GM23338 (cell line): ENCODE results near the gene ZNF148. TPM values are rescaled to one million over a fixed set of nuclear protein-coding genes. Genes with fewer than 3 reads are reported as not detected.

ENCODE experiments used
- ATAC-seq: fragments of 200-7000 bp; cut with Tn5 transposase; 3 replicates; pipeline ENCODE4 v1.9.1; 2020
- DNase-seq: peaks from one replicate; pipeline ENCODE4 v3.0.0-alpha.2; 2015; ENCODE audit warnings: low spot score
- H2AFZ ChIP-seq: fragments of 200-600 bp; sonication (generic); 2 replicates; pipeline ENCODE4 v1.8.0; 2016; ENCODE audit warnings: antibody characterized with exemption, mild to moderate bottlenecking, moderate library complexity
- H3F3A ChIP-seq: fragments of 200-600 bp; sonication (generic); replicated peaks from 2 replicates; pipeline ENCODE4 v1.8.0; 2017; ENCODE audit warnings: antibody characterized with exemption, mixed run types, low read depth
- H3K27ac ChIP-seq: fragments of 200-600 bp; sonication (generic); 2 replicates; pipeline ENCODE4 v1.6.1; 2016; ENCODE audit warnings: low read depth
- H3K27me3 ChIP-seq: fragments of 200-600 bp; sonication (generic); 2 replicates; pipeline ENCODE4 v1.8.0; 2016; ENCODE audit warnings: mild to moderate bottlenecking, mixed run types, moderate library complexity; ENCODE audit not compliant: insufficient read depth
- H3K36me3 ChIP-seq: fragments of 200-600 bp; sonication (generic); 2 replicates; pipeline ENCODE4 v1.8.0; 2016; ENCODE audit warnings: mild to moderate bottlenecking; ENCODE audit not compliant: insufficient read depth
- H3K4me1 ChIP-seq: fragments of 200-600 bp; sonication (generic); 2 replicates; pipeline ENCODE4 v1.8.0; 2016; ENCODE audit warnings: mild to moderate bottlenecking, moderate library complexity; ENCODE audit not compliant: insufficient read depth
- H3K4me2 ChIP-seq: fragments of 200-600 bp; sonication (generic); 2 replicates; pipeline ENCODE4 v1.7.1; 2017; ENCODE audit warnings: mixed run types
- H3K4me3 ChIP-seq: fragments of 200-600 bp; sonication (generic); 2 replicates; pipeline ENCODE4 v1.6.1; 2016; ENCODE audit warnings: mixed run types
- H3K79me2 ChIP-seq: fragments of 200-600 bp; sonication (generic); replicated peaks from 2 replicates; pipeline ENCODE4 v1.8.0; 2017; ENCODE audit warnings: mild to moderate bottlenecking; ENCODE audit not compliant: insufficient read depth
- H3K9me2 ChIP-seq: fragments of 200-600 bp; sonication (generic); 2 replicates; pipeline ENCODE4 v1.8.0; 2017; ENCODE audit not compliant: insufficient read depth
- H4K20me1 ChIP-seq: fragments of 200-600 bp; sonication (generic); replicated peaks from 2 replicates; pipeline ENCODE4 v1.8.0; 2017; ENCODE audit warnings: mild to moderate bottlenecking; ENCODE audit not compliant: insufficient read depth
- H3K27ac Mint-ChIP-seq: 2 replicates; pipeline ENCODE4 v1.8.0; 2020; ENCODE audit warnings: inconsistent platforms, mild to moderate bottlenecking, moderate library complexity, mixed read lengths
- H3K27me3 Mint-ChIP-seq: 3 replicates; pipeline ENCODE4 v1.8.0; 2022; ENCODE audit warnings: low read depth, mild to moderate bottlenecking, moderate library complexity, mixed read lengths, inconsistent platforms; ENCODE audit not compliant: insufficient read depth, poor library complexity
- H3K36me3 Mint-ChIP-seq: 3 replicates; pipeline ENCODE4 v1.8.0; 2021; ENCODE audit warnings: low read depth, mild to moderate bottlenecking, inconsistent platforms, moderate library complexity, mixed read lengths
- H3K4me1 Mint-ChIP-seq: 3 replicates; pipeline ENCODE4 v1.8.0; 2020; ENCODE audit warnings: mild to moderate bottlenecking, inconsistent platforms, mixed read lengths
- H3K4me3 Mint-ChIP-seq: 3 replicates; pipeline ENCODE4 v1.8.0; 2021; ENCODE audit warnings: moderate library complexity, mild to moderate bottlenecking, inconsistent platforms, mixed read lengths
- H3K9me3 Mint-ChIP-seq: 3 replicates; pipeline ENCODE4 v1.8.0; 2020; ENCODE audit warnings: moderate library complexity, mild to moderate bottlenecking, inconsistent platforms, mixed read lengths
- CREB1 ChIP-seq: fragments of 250-450 bp; sonication (Bioruptor Pico); IDR thresholded peaks from 2 replicates; pipeline ENCODE4 v1.5.0; 2020; ENCODE audit warnings: low read depth, mild to moderate bottlenecking, moderate library complexity
- EZH2 ChIP-seq: fragments of 200-600 bp; sonication (generic); IDR thresholded peaks from one replicate; pipeline ENCODE4 v1.8.0; 2017; ENCODE audit warnings: antibody characterized with exemption, mild to moderate bottlenecking, low read depth; ENCODE audit not compliant: unreplicated experiment
- EZH2phosphoT487 ChIP-seq: fragments of 200-600 bp; sonication (generic); IDR thresholded peaks from one replicate; pipeline ENCODE4 v1.8.1; 2018; ENCODE audit warnings: antibody characterized with exemption; ENCODE audit not compliant: unreplicated experiment
- JUNB ChIP-seq: IDR thresholded peaks from one replicate; pipeline ENCODE4 v1.6.1; 2016; ENCODE audit warnings: antibody characterized with exemption; ENCODE audit not compliant: unreplicated experiment
- NANOG ChIP-seq: IDR thresholded peaks from 2 replicates; pipeline ENCODE4 v1.6.1; 2016; ENCODE audit warnings: antibody characterized with exemption, borderline replicate concordance
- POLR2AphosphoS5 ChIP-seq: IDR thresholded peaks from 2 replicates; pipeline ENCODE4 v1.6.1; 2016; ENCODE audit warnings: antibody characterized with exemption, low read depth
- STAT1 ChIP-seq: IDR thresholded peaks from one replicate; pipeline ENCODE4 v1.6.1; 2016; ENCODE audit warnings: antibody characterized with exemption; ENCODE audit not compliant: unreplicated experiment
- ZNF114 ChIP-seq: fragments of 250-450 bp; sonication (Bioruptor Pico); IDR thresholded peaks from 2 replicates; pipeline ENCODE4 v1.5.0; 2020; ENCODE audit warnings: mild to moderate bottlenecking, moderate library complexity
- ZNF331 ChIP-seq: fragments of 250-450 bp; sonication (Bioruptor Pico); IDR thresholded peaks from 2 replicates; pipeline ENCODE4 v1.5.0; 2020; ENCODE audit warnings: low read depth, mild to moderate bottlenecking, moderate library complexity
- polyA plus RNA-seq: library from polyadenylated mRNA; unstranded; fragments of >200 nt; fragmentation: Nextera tagmentation; extraction: Ambion mirVana; gene quantifications from 2 replicates; pipeline ENCODE4 v1.2.1, GENCODE V29; 2016
- total RNA-seq: library from RNA; depleted of rRNA; stranded (reverse); fragments of >200 nt; shearing (Covaris generic); gene quantifications from 2 replicates; pipeline ENCODE4 v1.2.3, GENCODE V29; 2014
- TF ChIP-seq, protein P1 (sequence below), 2 experiments: fragments of 200-600 bp in 1 of 2; sonication (generic) in 1 of 2; conservative IDR thresholded peaks; 2 replicates each; pipeline versions ENCODE4 v1.5.1 to v1.6.1; 2016 to 2017; ENCODE audit warnings: antibody characterized with exemption in 2 of 2, low read depth in 2 of 2, mild to moderate bottlenecking in 2 of 2, moderate library complexity in 1 of 2
- TF ChIP-seq, protein P2 (sequence below): fragments of 250-450 bp; sonication (Bioruptor Pico); IDR thresholded peaks from 2 replicates; pipeline ENCODE4 v1.5.0; 2020; ENCODE audit warnings: mild to moderate bottlenecking, moderate library complexity
- TF ChIP-seq, protein P3 (sequence below): IDR thresholded peaks from one replicate; pipeline ENCODE4 v1.6.1; 2018; ENCODE audit warnings: antibody characterized with exemption; ENCODE audit not compliant: unreplicated experiment
- TF ChIP-seq, protein P4 (sequence below): IDR thresholded peaks from 2 replicates; pipeline ENCODE4 v1.6.1; 2016; ENCODE audit warnings: antibody characterized with exemption

The ZNF148 gene
- total and polyA plus RNA-seq, 2 experiments from 2014 or later, result 13.9 to 16.9 TPM

DNA sequence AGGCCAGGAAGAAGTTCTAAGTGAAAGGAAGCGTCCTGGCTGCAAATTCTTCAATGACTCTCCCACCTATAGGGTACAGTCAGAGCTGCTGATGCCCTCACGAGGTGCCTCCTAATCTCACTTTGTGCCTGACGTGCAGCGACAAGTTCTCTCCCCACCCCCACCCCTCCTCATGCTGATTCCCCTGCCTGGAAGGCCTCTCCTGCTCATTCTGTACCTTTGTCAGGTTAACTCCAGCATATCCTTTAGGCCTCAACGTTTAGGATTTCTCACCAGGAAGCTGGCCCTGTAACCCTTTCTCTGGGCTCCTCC is 187.6 kb downstream of the ZNF148 start:
- no peak overlapping the region for H2AFZ ChIP-seq

More for the DNA sequence above, 187.6 kb downstream of the ZNF148 start:
- H3K9me3 Mint-ChIP-seq, result peaks cover 3% of the 10 kb centered on the region; the same call in 1 of the 3 replicates
- no peaks in the 10 kb centered on the region for H4K20me1 ChIP-seq
- H3K4me2 ChIP-seq, result no peak overlapping the region
- no peaks in the 10 kb centered on the region for H3K27me3 ChIP-seq
- H3K27ac ChIP-seq, result 0 out of 2 replicates have a peak overlapping the region, but pooled peaks have one; percentile 9
- no peak for TF ChIP-seq POLR2AphosphoS5
- TF ChIP-seq ZNF331 (CRISPR knock-in tag), result no peak
- no peak for TF ChIP-seq CREB1 (CRISPR knock-in tag)
- no peak for TF ChIP-seq ZNF114 (CRISPR knock-in tag)
- no peak for TF ChIP-seq JUNB
- TF ChIP-seq, protein P1, sequence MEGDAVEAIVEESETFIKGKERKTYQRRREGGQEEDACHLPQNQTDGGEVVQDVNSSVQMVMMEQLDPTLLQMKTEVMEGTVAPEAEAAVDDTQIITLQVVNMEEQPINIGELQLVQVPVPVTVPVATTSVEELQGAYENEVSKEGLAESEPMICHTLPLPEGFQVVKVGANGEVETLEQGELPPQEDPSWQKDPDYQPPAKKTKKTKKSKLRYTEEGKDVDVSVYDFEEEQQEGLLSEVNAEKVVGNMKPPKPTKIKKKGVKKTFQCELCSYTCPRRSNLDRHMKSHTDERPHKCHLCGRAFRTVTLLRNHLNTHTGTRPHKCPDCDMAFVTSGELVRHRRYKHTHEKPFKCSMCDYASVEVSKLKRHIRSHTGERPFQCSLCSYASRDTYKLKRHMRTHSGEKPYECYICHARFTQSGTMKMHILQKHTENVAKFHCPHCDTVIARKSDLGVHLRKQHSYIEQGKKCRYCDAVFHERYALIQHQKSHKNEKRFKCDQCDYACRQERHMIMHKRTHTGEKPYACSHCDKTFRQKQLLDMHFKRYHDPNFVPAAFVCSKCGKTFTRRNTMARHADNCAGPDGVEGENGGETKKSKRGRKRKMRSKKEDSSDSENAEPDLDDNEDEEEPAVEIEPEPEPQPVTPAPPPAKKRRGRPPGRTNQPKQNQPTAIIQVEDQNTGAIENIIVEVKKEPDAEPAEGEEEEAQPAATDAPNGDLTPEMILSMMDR (conservative IDR thresholded peaks at IDR 0.05; ENCODE audit: low read depth in 2 of 2), result no peak
- TF ChIP-seq, protein P2, sequence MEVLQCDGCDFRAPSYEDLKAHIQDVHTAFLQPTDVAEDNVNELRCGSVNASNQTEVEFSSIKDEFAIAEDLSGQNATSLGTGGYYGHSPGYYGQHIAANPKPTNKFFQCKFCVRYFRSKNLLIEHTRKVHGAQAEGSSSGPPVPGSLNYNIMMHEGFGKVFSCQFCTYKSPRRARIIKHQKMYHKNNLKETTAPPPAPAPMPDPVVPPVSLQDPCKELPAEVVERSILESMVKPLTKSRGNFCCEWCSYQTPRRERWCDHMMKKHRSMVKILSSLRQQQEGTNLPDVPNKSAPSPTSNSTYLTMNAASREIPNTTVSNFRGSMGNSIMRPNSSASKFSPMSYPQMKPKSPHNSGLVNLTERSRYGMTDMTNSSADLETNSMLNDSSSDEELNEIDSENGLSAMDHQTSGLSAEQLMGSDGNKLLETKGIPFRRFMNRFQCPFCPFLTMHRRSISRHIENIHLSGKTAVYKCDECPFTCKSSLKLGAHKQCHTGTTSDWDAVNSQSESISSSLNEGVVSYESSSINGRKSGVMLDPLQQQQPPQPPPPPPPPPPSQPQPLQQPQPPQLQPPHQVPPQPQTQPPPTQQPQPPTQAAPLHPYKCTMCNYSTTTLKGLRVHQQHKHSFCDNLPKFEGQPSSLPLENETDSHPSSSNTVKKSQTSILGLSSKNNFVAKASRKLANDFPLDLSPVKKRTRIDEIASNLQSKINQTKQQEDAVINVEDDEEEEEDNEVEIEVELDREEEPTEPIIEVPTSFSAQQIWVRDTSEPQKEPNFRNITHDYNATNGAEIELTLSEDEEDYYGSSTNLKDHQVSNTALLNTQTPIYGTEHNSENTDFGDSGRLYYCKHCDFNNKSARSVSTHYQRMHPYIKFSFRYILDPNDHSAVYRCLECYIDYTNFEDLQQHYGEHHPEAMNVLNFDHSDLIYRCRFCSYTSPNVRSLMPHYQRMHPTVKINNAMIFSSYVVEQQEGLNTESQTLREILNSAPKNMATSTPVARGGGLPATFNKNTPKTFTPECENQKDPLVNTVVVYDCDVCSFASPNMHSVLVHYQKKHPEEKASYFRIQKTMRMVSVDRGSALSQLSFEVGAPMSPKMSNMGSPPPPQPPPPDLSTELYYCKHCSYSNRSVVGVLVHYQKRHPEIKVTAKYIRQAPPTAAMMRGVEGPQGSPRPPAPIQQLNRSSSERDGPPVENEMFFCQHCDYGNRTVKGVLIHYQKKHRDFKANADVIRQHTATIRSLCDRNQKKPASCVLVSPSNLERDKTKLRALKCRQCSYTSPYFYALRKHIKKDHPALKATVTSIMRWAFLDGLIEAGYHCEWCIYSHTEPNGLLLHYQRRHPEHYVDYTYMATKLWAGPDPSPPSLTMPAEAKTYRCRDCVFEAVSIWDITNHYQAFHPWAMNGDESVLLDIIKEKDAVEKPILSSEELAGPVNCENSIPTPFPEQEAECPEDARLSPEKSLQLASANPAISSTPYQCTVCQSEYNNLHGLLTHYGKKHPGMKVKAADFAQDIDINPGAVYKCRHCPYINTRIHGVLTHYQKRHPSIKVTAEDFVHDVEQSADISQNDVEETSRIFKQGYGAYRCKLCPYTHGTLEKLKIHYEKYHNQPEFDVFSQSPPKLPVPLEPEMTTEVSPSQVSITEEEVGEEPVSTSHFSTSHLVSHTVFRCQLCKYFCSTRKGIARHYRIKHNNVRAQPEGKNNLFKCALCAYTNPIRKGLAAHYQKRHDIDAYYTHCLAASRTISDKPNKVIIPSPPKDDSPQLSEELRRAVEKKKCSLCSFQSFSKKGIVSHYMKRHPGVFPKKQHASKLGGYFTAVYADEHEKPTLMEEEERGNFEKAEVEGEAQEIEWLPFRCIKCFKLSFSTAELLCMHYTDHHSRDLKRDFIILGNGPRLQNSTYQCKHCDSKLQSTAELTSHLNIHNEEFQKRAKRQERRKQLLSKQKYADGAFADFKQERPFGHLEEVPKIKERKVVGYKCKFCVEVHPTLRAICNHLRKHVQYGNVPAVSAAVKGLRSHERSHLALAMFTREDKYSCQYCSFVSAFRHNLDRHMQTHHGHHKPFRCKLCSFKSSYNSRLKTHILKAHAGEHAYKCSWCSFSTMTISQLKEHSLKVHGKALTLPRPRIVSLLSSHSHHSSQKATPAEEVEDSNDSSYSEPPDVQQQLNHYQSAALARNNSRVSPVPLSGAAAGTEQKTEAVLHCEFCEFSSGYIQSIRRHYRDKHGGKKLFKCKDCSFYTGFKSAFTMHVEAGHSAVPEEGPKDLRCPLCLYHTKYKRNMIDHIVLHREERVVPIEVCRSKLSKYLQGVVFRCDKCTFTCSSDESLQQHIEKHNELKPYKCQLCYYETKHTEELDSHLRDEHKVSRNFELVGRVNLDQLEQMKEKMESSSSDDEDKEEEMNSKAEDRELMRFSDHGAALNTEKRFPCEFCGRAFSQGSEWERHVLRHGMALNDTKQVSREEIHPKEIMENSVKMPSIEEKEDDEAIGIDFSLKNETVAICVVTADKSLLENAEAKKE, result no peak
- TF ChIP-seq, protein P3, sequence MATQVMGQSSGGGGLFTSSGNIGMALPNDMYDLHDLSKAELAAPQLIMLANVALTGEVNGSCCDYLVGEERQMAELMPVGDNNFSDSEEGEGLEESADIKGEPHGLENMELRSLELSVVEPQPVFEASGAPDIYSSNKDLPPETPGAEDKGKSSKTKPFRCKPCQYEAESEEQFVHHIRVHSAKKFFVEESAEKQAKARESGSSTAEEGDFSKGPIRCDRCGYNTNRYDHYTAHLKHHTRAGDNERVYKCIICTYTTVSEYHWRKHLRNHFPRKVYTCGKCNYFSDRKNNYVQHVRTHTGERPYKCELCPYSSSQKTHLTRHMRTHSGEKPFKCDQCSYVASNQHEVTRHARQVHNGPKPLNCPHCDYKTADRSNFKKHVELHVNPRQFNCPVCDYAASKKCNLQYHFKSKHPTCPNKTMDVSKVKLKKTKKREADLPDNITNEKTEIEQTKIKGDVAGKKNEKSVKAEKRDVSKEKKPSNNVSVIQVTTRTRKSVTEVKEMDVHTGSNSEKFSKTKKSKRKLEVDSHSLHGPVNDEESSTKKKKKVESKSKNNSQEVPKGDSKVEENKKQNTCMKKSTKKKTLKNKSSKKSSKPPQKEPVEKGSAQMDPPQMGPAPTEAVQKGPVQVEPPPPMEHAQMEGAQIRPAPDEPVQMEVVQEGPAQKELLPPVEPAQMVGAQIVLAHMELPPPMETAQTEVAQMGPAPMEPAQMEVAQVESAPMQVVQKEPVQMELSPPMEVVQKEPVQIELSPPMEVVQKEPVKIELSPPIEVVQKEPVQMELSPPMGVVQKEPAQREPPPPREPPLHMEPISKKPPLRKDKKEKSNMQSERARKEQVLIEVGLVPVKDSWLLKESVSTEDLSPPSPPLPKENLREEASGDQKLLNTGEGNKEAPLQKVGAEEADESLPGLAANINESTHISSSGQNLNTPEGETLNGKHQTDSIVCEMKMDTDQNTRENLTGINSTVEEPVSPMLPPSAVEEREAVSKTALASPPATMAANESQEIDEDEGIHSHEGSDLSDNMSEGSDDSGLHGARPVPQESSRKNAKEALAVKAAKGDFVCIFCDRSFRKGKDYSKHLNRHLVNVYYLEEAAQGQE, result no peak
- TF ChIP-seq, protein P4, sequence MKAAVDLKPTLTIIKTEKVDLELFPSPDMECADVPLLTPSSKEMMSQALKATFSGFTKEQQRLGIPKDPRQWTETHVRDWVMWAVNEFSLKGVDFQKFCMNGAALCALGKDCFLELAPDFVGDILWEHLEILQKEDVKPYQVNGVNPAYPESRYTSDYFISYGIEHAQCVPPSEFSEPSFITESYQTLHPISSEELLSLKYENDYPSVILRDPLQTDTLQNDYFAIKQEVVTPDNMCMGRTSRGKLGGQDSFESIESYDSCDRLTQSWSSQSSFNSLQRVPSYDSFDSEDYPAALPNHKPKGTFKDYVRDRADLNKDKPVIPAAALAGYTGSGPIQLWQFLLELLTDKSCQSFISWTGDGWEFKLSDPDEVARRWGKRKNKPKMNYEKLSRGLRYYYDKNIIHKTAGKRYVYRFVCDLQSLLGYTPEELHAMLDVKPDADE, result no peak
- TF ChIP-seq EZH2, result no peak
- no peak for TF ChIP-seq EZH2phosphoT487
- no peak for TF ChIP-seq STAT1
- no peak for TF ChIP-seq NANOG
- ATAC-seq, result no peak
- no peaks in the 10 kb centered on the region for H3K79me2 ChIP-seq
- no peak overlapping the region for H3K4me3 ChIP-seq
- H3K4me3 Mint-ChIP-seq, result no peak overlapping the region
- H3K36me3 Mint-ChIP-seq, result peaks cover 28% of the 10 kb centered on the region
- no peaks in the 10 kb centered on the region; the same call in 1 of the 2 replicates for H3K36me3 ChIP-seq
- H3K27me3 Mint-ChIP-seq, result peaks cover 6% of the 10 kb centered on the region
- H3K4me1 ChIP-seq, result peaks cover 18% of the 10 kb centered on the region
- DNase-seq, result no peak
- H3K4me1 Mint-ChIP-seq, result peaks cover 40% of the 10 kb centered on the region
- peaks cover 2% of the 10 kb centered on the region; the same call in 1 of the 2 replicates for H3F3A ChIP-seq
- H3K27ac Mint-ChIP-seq, result no peak overlapping the region
- H3K9me2 ChIP-seq, result no peaks in the 10 kb centered on the region
